Neural cell (in vitro differentiated cells): ENCODE measurements around the gene AP1M1. TPM values are rescaled to one million over a fixed set of nuclear protein-coding genes. Genes with fewer than 3 reads are reported as not detected.

Experiments used
- H2AFZ ChIP-seq: fragments of 200-600, 300-800 bp; sonication (generic), shearing (Covaris generic); 2 replicates; pipeline ENCODE4 v1.6.0; 2014; ENCODE audit warnings: low read depth, mild to moderate bottlenecking, antibody characterized with exemption, low read length, moderate library complexity
- H3F3A ChIP-seq: fragments of 200-600 bp; shearing (Covaris generic); 2 replicates; pipeline ENCODE4 v1.6.1; 2016; ENCODE audit warnings: mild to moderate bottlenecking, moderate library complexity, mixed read lengths, antibody characterized with exemption, low read length; ENCODE audit not compliant: insufficient read depth, poor library complexity, severe bottlenecking
- H3K27ac ChIP-seq: fragments of 200-600, 300-800 bp; sonication (generic), shearing (Covaris generic); 2 replicates; pipeline ENCODE4 v1.5.1; 2014; ENCODE audit warnings: mild to moderate bottlenecking, low read length, moderate library complexity
- H3K27me3 ChIP-seq: fragments of 300-800, 200-600 bp; sonication (generic), shearing (Covaris generic); 2 replicates; pipeline ENCODE4 v1.6.0; 2014; ENCODE audit warnings: mild to moderate bottlenecking, low read depth, low read length, moderate library complexity; ENCODE audit not compliant: insufficient read depth
- H3K36me3 ChIP-seq: fragments of 300-800, 200-600 bp; sonication (generic), shearing (Covaris generic); 2 replicates; pipeline ENCODE4 v1.5.1; 2014; ENCODE audit warnings: mild to moderate bottlenecking, antibody characterized with exemption, low read length, moderate library complexity; ENCODE audit not compliant: insufficient read depth
- H3K4me2 ChIP-seq: fragments of 300-800, 200-600 bp; sonication (generic), shearing (Covaris generic); 2 replicates; pipeline ENCODE4 v1.6.0; 2014; ENCODE audit warnings: mild to moderate bottlenecking, low read length
- H3K4me3 ChIP-seq: fragments of 300-800, 200-600 bp; sonication (generic), shearing (Covaris generic); 2 replicates; pipeline ENCODE4 v1.5.1; 2014; ENCODE audit warnings: mild to moderate bottlenecking, low read length, moderate library complexity
- H3K79me2 ChIP-seq: fragments of 200-600 bp; shearing (Covaris generic); replicated peaks from 2 replicates; pipeline ENCODE4 v1.6.0; 2014; ENCODE audit warnings: mild to moderate bottlenecking, low read length, moderate library complexity; ENCODE audit not compliant: insufficient read depth
- H3K9ac ChIP-seq: fragments of 300-800, 200-600 bp; sonication (generic), shearing (Covaris generic); 2 replicates; pipeline ENCODE4 v1.6.1; 2016; ENCODE audit warnings: mild to moderate bottlenecking, low read length, mixed read lengths
- H3K9me2 ChIP-seq: fragments of 200-600 bp; shearing (Covaris generic); 2 replicates; pipeline ENCODE4 v1.6.1; 2016; ENCODE audit warnings: mild to moderate bottlenecking, low read length, mixed read lengths; ENCODE audit not compliant: insufficient read depth
- H3K9me3 ChIP-seq: fragments of 200-600, 300-800 bp; sonication (generic), shearing (Covaris generic); 2 replicates; pipeline ENCODE4 v1.6.1; 2016; ENCODE audit warnings: mild to moderate bottlenecking, mixed run types, low read length, moderate library complexity, mixed read lengths
- H4K20me1 ChIP-seq: fragments of 200-600 bp; shearing (Covaris generic); 2 replicates; pipeline ENCODE4 v1.6.1; 2016; ENCODE audit warnings: mild to moderate bottlenecking, mixed run types; ENCODE audit not compliant: insufficient read depth
- CTCF ChIP-seq: fragments of 450-650 bp; IDR thresholded peaks from 2 replicates; pipeline ENCODE4 v1.5.1; 2014; ENCODE audit warnings: antibody characterized with exemption, mild to moderate bottlenecking, moderate library complexity; ENCODE audit not compliant: poor library complexity, severe bottlenecking
- EP300 ChIP-seq: fragments of 450-650 bp; conservative IDR thresholded peaks from 2 replicates; pipeline ENCODE4 v1.6.1; 2014; ENCODE audit warnings: antibody characterized with exemption, mild to moderate bottlenecking, moderate library complexity; ENCODE audit not compliant: poor library complexity, severe bottlenecking
- EZH2 ChIP-seq: fragments of 200-600, 300-800 bp; shearing (Covaris generic), sonication (generic); IDR thresholded peaks from 2 replicates; pipeline ENCODE4 v1.6.1; 2014; ENCODE audit warnings: antibody characterized with exemption, low read length, borderline replicate concordance, mild to moderate bottlenecking; ENCODE audit not compliant: insufficient read depth, poor library complexity, severe bottlenecking
- MXI1 ChIP-seq: fragments of 450-650 bp; conservative IDR thresholded peaks from 2 replicates; pipeline ENCODE4 v1.6.1; 2014; ENCODE audit warnings: antibody characterized with exemption, mild to moderate bottlenecking; ENCODE audit not compliant: poor library complexity, severe bottlenecking
- POLR2AphosphoS5 ChIP-seq: IDR thresholded peaks from 2 replicates; pipeline ENCODE4 v1.6.1; 2012
- RAD21 ChIP-seq: fragments of 450-650 bp; conservative IDR thresholded peaks from 2 replicates; pipeline ENCODE4 v1.6.1; 2014; ENCODE audit warnings: antibody characterized with exemption, mild to moderate bottlenecking, moderate library complexity
- REST ChIP-seq: IDR thresholded peaks from 2 replicates; pipeline ENCODE4 v1.6.1; 2012; ENCODE audit warnings: borderline replicate concordance
- SMC3 ChIP-seq: fragments of 450-650 bp; conservative IDR thresholded peaks from 2 replicates; pipeline ENCODE4 v1.6.1; 2014; ENCODE audit warnings: antibody characterized with exemption, mild to moderate bottlenecking, moderate library complexity; ENCODE audit not compliant: poor library complexity
- TAF1 ChIP-seq: IDR thresholded peaks from 2 replicates; pipeline ENCODE4 v1.6.1; 2012; ENCODE audit warnings: low read depth
- polyA plus RNA-seq: library from polyadenylated mRNA; depleted of rRNA; stranded (reverse); fragments of >200 nt; gene quantifications from 2 replicates; pipeline ENCODE4 v1.2.3, GENCODE V29; 2014

The AP1M1 gene
- polyA plus RNA-seq, 1 donor from 2014 or later, result 81.4 TPM

- no peak for TF ChIP-seq CTCF
Observed at GRCh38 chr19:16285769-16286498, 88.2 kb downstream of the AP1M1 start (continued).

- TF ChIP-seq TAF1, result no peak
- TF ChIP-seq REST, result no peak
- TF ChIP-seq EZH2, result no peak
- no peak for TF ChIP-seq RAD21
- no peak for TF ChIP-seq MXI1
- TF ChIP-seq POLR2AphosphoS5, result no peak
- no peak for TF ChIP-seq EP300
- no peak for TF ChIP-seq SMC3
- no peak for TF ChIP-seq CTCF
- Histone ChIP-seq H4K20me1 (no peaks in the 10 kb centered on the region), H3K27ac (no peak overlapping the region), H3K27me3 (no peaks in the 10 kb centered on the region), H3K79me2 (no peaks in the 10 kb centered on the region), H3K9ac (no peak overlapping the region), H3K9me3 (no peaks in the 10 kb centered on the region), H3K9me2 (no peaks in the 10 kb centered on the region), H3K4me3 (no peak overlapping the region), H2AFZ (no peak overlapping the region), H3K4me2 (no peak overlapping the region), H3K36me3 (no peaks in the 10 kb centered on the region), H3F3A (no peaks in the 10 kb centered on the region)
Observed at GRCh38 chr19:16288544-16288943, 90.8 kb downstream of the AP1M1 start.
